Medulla oblongata (tissue), 1 donor: ENCODE data around the gene UTS2.

Experiments used
- DNase-seq: peaks from one replicate; pipeline ENCODE4 v3.0.0-alpha.2; 2015; ENCODE audit errors: extremely low spot score

UTS2 gene, protein sequence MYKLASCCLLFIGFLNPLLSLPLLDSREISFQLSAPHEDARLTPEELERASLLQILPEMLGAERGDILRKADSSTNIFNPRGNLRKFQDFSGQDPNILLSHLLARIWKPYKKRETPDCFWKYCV

DNA sequence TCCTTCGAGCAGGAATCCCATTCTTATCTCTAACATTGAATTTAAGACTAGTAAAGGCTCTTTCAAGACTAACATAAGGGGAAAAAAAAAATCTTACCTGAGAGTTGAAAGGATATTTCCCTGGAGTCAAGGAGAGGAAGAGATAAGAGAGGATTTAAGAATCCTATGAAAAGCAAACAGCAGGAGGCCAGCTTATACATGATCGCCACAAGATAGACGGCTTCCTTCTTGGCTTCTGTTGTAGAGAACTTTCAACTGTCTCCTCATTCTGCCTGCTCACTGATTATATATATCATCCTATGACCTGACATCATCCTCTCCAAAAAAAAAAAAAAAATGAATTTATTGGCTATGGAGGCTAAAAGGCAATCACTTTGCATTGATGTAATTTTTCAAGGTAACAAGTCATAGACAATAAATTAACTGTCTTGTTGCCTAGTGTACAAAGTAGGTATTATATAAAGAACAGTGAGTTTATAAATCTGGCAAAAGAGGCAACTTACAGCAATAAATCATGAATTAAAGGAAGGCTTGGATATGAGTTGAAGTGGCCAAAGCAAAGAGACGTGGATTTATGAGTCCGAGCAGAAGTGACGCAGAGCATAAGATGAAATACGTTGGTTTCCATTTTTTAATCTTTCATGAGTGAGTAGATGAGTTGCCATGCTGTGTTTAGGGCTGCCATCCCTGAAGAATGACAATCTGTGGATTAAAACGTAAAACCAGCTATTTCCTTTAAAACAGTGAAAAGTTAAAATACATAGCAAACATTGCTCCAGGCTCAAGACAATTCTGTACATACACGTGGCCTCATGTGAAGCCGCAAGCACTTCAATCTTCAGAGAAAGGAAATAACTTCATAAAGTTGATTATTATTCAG, at the start of gene UTS2:
Gene UTS2, minus strand, starts transcription at position 262 of the 880 bp plus-strand sequence. Its CDS starts 62 bp downstream, at position 200.
- DNase-seq, result no peak

DNA sequence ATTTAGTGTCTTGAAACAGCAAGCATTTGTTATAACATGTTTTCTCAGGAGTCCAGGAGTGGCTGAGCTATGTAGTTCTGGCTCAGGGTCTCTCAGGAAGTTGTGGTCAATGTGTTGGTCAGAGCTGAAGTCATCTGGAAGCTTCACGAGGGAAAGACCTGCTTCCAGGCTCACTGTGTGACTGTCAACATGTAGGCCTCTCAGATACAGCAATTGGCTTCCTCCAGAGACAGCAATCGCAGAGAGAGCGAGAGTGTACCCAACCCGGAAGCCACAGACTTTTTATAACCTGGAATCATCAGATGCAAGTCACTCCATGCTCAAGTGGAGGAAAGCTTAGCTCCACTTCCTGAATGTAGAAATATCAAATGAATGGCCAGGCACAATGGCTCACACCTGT, 46.9 kb upstream of the UTS2 start:
- DNase-seq, result no peak

DNA sequence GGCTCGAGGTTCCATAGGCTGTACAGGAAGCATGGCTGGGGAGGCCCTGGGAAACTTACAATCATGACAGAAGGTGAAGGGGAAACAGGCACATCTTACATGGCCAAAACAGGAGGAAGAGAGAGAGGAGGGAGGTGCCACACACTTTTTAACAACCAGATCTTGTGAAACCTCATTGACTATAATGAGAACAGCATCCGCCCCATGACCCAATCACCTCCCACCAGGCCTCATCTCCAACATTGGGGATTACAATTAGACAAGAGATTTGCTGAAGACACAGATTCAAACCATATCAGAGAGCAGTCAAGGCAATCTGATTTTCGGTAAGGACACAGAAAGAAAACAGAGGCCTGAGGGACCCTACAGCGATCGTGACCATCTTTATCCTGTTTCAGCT, 46.1 kb upstream of the UTS2 start:
- no peak for DNase-seq

DNA sequence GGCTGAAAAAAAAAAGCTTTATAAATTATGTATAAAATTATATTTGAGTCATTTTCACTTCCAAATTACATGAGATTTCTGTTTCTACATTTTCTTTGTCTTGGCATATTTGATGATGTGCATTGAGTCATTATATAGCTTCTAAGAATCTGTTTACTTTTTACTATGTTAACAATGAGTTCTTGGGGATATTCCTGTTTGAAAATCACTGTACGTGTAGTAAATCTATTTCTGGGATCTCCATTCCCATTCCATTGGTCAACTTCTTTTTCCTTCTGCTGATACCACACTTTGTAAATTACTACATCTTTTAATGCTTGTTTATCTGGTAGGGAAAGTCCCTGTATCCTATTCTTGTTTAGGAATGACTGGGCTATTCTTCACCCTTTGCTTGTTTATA, 44.1 kb upstream of the UTS2 start:
- DNase-seq, result no peak

DNA sequence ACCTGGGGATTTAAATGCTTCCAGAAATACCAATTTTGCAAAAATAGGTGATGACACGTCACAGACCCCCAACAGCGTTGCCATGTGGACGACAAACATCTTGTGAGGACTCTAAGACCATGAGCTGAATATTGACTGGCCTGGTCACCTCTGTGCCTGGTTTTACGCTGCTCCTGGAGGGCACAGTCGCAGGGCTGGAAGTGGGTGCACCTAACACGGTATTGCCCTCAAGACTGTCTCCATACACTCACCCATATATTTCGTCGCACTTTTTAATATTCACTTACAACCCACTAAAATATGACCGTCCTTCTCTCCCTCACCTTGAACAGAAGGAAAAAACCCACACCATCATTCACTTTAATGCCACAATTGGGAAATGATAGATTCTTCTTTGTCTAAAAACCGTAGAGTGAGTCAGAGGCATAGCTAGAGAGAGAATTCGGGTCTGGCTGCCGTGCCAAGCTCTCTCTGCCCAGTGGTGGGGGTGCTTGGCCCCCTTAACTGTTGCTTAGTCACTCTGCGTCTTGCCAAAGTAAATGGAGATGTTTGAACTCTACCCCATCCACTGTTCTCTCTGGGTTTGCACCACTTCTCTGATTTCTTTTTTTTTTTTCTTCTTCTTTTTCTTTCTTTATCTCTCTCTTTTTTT, 40.8 kb upstream of the UTS2 start:
- peak; percentile 6 for DNase-seq

DNA sequence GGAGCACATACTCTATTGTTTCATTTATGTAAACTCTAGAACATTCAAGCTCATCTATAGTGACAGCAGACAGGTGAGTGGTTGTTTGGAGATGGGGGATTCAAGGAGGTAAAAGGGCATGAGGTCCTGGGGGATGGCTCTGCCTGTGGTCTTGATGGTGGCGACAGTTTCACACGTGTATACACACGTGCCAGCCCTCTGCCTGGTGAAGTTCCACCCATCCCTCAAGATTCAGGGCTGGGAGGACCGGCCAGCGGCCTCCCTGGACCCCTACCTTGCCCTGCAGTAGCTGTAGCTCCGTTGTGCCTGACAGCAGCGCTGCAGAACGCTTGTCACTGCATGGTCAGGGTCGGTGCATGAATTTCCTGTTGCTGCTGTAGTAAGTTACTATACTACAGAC, 38.9 kb upstream of the UTS2 start:
- DNase-seq, result no peak

DNA sequence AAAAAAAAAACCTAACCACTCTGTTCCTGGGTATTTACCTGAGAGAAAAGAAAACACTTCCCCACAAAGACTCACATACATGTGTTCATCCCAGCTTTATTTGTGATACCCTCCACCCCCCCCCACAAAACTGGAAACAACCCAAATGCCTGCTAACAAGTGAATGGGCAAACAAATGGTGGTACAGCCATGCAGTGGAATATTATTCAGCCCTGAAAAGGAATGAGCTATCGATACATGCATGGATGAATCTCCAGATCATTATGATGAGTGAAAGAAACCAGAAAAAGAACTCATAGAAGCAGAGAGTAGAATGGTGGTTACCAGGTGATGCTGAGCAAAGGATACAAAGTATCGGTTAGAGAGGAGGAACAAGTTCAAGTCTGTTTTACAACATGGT, 38.0 kb upstream of the UTS2 start:
- no peak for DNase-seq

DNA sequence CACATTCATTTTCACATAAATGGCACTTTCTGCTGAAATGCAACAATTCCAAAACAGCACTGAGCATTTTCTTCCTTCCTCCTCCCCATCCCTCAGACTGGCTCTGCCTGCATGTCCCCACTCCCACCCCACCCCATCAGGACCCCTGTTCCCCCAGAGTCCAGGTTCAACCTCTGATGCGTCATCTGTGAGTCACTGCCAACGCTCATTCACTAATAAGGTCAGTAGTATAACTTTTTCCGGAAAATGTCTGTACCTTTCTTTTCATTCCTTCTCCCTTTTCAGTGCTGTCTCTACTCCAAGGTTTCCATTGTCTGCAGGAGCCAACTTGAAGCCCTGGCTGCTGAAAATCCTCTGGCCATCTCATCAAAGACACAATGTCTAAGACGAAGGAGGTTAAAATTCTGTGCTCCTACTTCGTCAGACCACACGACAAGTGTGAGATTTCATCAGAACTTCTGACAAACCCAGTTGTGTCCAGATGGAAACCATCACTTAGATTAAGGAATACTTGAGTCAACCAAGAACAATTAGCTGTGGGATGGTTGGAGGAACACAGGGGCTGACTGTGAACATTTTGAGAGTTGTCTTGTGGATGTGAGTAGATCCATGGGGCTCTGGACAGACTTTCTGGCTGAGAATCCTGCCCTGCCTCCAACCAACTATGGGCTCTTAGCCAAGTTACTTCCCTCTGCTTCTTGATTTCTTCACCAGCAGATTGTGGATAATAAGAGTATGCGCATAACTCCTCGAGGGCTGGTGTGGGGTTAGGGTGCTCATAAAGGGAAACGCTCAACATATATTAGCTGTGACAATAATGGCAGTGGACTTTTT, 35.6 kb upstream of the UTS2 start:
- DNase-seq, result no peak

DNA sequence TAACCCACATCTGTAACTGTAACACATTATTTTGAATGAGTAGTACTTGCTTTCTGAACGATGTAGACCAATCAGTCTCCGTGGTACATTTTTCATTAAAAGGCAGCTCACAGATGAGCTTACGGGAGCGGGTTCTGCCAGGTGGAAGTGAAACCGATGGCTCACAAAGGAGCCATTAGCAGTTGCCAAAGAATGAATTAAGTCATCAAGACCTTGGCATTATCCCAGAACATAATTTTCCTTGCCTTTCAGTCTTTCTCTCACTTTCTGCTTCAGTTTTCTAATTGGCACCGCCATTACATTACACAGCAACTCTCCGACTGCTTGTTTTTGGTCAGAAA, 33.5 kb upstream of the UTS2 start:
- peak; percentile 48 for DNase-seq

DNA sequence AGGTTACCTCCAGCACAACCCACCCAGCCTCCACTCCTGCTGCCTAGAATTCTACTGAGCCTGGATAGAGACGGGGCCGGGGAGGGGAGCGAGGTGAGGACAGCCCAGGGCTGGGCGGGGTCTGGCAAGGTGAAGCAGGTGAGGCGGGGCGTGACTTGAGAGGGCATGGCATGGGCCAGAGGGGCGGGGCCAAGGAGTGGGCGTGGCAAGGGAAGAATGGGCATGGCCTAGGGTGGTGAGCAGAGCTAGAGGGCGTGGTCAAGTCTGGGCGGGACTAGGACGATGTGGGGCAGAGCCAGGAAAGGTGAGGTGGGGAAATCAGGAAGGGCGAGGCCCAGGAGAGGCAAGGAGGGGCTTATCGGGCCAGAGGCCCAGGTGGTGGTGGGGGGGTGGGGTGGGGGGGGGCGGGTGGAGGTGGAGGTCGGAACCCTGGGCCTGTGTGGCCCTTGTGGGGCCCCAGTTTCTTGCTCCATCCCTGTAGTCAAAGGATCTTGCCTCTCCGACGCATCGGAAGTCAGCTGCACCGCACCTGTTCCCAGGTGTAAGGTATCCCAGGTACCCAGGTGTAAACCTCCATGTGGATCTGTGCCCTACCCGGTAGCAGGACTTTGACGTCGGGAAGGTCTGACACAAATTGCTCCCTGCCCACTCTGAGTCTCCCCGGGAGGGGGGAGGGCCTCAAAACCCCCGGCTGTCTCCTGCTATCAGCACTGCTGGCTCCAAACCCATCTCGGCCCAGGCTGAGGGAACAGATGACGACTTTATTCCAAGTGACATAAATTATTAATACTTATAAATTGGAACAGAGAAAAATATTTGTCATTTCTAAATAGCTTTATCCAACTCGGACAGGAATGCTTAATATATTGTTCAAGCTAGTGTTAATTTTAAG, 32.9 kb upstream of the UTS2 start:
- DNase-seq, result no peak

DNA sequence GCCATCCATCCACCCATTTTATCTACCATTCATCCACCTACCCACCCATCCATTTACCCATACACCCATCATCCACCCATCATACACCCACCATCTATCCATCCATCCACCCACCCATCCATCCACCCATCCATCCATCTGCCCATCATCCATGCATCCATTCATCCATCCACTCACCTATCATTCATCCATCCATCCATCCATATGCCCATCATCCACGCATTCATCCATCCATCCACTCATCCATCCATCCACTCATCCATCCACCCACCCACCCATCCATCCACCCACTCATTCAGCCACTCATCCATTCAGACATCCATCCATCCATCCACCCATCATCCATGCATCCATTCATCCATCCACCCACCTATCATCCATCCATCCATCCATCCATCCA, 31.9 kb upstream of the UTS2 start:
- DNase-seq, result no peak

DNA sequence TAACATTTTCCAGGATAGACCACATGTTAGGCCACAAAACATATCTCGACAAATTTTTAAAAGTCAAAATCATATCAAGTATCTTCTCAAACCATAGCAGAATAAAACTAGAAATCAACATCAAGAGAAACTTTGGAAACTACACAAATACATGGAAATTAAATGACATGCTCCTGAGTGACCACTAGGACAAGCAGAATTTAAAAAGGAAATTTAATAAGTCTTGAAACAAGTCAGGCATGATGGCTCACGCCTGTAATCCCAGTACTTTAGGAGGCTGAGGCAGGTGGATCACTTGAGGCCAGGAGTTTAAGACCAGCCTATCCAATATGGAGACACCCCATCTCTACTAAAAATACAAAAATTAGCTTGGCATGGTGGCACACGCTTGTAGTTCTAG, 26.4 kb upstream of the UTS2 start:
- no peak for DNase-seq

DNA sequence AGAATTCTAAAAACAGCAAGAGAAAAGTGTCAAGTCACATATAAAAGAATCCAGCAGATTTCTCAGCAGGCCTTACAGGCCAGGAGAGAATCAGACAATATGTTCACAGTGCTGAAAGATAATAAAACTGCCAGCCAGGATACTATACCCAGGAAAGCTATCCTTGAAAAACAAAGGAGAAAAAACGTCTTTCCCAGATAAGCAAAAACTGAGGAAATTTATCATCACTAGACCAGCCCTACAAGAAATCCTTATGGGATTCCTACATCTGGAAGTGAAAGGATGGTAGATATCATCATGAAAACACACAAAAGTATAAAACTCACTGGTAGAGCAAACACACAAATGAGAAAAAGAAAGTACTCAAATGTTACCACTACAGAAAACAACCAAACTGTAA, 25.2 kb upstream of the UTS2 start:
- no peak for DNase-seq

DNA sequence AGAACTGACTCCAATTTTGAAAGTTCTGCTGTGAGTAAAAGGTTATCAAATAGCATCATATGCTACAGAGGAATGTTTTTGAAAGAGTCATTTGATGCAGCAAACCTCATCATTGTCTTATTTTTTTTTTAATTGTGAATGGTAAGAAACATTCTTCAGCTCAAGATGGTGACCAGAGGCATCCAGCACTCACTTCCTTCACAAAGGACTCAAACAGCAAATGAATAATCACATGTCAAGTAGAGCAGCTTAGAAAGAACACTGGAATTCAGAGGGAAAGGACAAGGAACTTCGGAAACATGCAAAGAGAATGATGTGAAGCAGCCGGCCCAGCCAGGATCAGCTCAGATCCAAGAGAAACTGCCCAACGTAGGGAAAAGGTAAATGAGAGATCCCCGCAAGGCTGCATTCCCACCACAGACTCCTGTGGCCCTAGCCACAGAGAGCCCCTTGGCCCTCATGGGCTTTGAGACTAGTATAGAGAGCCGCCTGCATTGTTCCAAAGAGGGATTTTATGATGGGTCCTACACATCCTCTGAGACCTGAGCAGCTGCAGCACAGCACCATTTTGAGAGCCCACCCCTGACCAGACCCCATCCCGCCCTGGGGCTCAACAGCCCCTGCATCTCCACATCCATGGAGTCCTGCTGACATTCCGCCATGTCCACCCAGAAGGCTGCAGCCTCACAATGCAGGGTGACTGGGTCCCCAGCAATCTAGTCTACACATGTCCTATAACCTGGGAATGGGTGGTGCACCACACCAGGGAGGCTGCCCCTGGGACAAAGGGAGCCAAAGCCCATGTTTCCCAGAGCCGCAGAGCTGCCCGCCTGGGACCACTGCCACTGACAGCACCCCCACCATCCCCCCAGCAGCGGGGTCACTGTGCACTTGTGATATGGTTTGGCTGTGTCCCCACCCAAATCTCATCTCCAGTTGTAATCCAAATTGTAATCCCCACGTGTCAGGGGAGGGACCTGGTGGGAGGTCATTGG, 21.2 kb upstream of the UTS2 start:
- no peak for DNase-seq

DNA sequence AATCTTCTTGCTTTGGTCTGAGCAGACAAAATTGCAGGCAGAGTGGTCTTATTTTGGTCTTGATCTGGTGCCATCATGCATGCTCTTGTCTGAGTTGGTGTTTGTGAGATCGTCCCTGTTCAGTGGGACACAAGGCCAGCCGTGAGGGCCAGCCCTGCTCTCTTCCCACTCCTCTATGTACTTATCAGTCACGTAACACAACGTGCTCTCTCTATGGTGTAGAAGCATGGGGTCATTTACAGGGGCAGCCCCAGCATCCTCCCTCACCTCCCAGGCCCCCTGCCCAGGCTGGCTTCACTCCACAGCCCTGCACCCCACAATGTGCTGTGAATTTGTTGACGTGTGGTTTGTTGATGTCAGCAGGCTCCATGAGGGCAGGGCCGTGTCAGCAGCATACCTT, 18.3 kb upstream of the UTS2 start:
- DNase-seq, result no peak

DNA sequence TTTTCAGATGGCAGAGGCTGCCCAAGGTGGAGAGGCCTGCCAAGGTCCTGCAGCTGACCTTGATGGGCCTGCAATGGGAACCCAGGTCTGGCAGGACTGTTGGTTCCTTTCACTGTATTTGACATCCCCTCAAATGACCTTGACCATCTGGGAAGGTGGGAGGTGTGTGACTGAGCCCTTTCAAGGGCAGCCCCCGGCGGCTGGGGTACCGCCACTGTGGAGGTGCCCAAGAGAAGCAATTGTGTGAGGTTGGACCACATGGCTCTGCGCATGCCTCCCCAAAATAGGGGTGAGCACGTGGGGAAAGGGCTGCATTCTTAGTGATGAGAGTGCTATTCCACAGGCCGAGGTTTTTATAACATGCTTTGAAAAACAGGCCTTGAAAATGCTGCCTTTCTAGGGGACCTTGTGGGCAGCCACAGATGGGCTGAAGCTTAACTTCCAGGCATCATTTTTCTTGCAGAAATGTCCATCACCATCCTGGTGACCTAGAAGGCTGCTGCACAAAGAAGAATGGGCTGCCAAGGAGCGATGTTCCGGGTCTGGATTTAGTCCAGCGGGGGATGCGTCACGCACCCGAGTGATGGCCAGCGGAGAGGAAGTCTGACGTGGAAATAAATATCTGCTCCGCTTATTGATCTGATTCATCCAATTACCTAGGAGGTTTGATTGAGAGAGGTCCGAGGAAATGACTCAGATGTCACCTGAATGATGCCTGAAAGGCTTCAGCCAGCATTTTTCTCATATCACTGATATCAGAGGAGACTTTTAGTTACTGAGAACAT, 16.5 kb upstream of the UTS2 start:
- DNase-seq, result no peak

DNA sequence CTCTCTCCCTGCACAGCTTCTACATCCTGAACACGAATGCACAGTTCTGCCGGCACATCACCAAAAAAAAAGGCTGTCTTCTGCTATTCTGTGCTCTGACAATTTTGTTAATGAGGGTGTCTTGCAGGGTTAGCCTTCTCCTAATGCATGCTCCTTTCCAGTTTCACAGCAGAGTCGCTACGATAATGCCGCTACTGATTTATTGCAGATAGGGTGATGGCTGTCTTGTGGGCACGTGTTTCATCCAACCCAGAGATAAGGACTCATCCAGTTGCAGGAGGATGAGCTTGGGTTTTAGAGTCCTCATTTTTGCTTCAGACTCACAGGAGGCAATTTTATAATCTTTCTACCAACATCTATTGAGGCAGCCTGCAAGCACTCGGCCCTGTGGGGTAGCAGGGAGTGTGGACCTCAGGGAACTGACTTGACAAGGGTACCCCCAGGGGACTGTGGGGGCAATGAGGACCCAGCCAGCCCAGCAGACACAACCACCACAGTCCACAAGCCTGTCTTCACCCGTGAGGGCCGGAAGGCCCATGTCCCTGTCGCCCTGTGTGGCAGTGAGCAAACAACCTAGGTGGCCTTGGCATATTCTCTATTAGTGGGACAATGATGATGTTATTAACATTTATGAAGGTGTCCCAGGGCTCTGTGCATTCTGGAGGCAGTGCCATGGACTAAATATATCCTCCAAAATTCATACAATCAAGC, 15.4 kb upstream of the UTS2 start:
- no peak for DNase-seq

DNA sequence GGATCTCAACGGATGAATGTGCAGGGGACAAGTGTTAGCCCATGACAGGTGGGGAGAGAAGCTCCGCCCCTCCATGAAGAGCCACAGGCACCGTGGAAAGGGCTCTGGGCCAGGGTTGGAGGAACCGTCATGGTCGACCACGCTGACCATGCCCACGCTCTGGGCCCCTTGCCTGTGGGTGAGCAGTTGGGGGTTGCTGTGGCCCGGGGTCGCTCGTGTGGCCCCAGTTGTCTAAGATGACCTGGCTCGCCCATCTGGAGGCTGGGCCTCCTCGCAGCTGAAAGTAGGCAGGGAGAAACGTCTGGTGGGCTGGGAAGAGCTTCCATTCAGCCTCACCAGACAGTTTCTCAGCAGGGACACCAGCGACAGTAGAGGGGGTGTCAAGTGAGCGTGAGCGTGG, 13.1 kb upstream of the UTS2 start:
- no peak for DNase-seq
